ENCODE results near the gene MIPOL1. TPM values are rescaled to one million over a fixed set of nuclear protein-coding genes. Genes with fewer than 3 reads are reported as not detected.

The MIPOL1 gene
- total and polyA plus RNA-seq, 2 of the 4 experiments (the other 2 are of a cell fraction) = 2.7 to 5.9 TPM

DNA sequence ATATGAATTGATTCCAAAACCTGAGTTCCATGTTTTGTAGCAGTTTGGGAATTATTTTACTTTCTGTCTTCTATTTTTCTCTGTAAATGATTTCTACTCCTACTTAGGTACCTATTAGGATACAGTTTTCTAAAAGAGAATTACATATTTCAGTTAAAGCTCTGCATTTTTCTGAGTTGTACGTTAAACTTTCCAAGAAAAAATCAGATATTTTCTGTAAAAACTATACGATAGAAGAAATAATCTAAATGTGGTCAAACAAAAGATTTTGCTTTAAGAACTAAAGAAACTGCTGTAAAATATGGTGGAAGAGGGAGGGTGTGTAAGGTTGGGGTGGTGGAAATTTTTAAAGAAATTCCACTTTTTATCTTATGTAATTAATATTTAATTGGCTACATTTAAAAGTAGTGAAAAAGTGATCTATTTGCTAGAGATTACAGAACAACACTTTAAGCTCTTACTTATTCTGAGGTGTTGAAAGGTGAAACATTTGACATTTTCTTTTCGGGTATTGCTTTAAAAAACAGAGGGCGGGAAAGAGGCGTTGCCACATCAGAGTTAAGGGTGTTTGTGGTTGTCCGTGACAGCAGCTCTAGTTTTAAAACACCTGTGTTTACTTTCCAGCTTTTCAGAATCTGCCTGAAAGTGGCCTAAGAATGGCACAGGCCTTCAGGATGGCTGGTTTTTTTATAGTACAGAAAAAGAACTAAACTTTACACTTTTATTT is 187.3 kb downstream of the MIPOL1 start:
- no peak overlapping the region for H3K23ac ChIP-seq (ENCODE audit: low read depth, low read length)
- no peaks in the 10 kb centered on the region for H3K9me3 ChIP-seq (ENCODE audit: control insufficient read depth, insufficient read depth, low read length)
- H3K4me1 ChIP-seq (ENCODE audit: control insufficient read depth, insufficient read depth, low read length) = no peaks in the 10 kb centered on the region
- H3K14ac ChIP-seq (replicated peaks; ENCODE audit: low read depth, low read length) = no peak overlapping the region
- TF ChIP-seq USF2 (IDR thresholded peaks at IDR 0.05; ENCODE audit: low read depth, low read length) = no peak
- no peak for TF ChIP-seq FOS (IDR thresholded peaks at IDR 0.05; ENCODE audit: low read depth, low read length)
- TF ChIP-seq, protein P1, sequence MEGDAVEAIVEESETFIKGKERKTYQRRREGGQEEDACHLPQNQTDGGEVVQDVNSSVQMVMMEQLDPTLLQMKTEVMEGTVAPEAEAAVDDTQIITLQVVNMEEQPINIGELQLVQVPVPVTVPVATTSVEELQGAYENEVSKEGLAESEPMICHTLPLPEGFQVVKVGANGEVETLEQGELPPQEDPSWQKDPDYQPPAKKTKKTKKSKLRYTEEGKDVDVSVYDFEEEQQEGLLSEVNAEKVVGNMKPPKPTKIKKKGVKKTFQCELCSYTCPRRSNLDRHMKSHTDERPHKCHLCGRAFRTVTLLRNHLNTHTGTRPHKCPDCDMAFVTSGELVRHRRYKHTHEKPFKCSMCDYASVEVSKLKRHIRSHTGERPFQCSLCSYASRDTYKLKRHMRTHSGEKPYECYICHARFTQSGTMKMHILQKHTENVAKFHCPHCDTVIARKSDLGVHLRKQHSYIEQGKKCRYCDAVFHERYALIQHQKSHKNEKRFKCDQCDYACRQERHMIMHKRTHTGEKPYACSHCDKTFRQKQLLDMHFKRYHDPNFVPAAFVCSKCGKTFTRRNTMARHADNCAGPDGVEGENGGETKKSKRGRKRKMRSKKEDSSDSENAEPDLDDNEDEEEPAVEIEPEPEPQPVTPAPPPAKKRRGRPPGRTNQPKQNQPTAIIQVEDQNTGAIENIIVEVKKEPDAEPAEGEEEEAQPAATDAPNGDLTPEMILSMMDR (conservative IDR thresholded peaks at IDR 0.05; ENCODE audit: low read depth, low read length) = no peak
- TF ChIP-seq RFX5 (IDR thresholded peaks at IDR 0.05; ENCODE audit: low read depth, low read length) = no peak
- TF ChIP-seq MAZ (IDR thresholded peaks at IDR 0.05; ENCODE audit: borderline replicate concordance, low read depth, low read length) = no peak
- TF ChIP-seq SMC3 (IDR thresholded peaks at IDR 0.05; ENCODE audit: low read depth, low read length) = no peak
- H2BK15ac ChIP-seq (ENCODE audit: low read depth, low read length) = no peak overlapping the region
- H2BK20ac ChIP-seq (ENCODE audit: low read depth, low read length) = no peak overlapping the region
- H2AK9ac ChIP-seq (replicated peaks; ENCODE audit: low read depth, low read length, poor library complexity) = no peak overlapping the region
- no peak overlapping the region for H2AFZ ChIP-seq (replicated peaks; ENCODE audit: low read length, poor library complexity)
- in situ Hi-C loops (cut with MboI; ENCODE audit: low sequenced_read_pairs) = no loop called here
- H3K4ac ChIP-seq (ENCODE audit: low read depth, low read length) = no peak overlapping the region
- no peak for DNase-seq
- intact Hi-C loops (cut with micrococcal nuclease) = no loop called here
- H3K4me2 ChIP-seq (ENCODE audit: low read depth, low read length) = no peak overlapping the region
- no peak overlapping the region for H3K18ac ChIP-seq (ENCODE audit: low read depth, low read length)
- no CpG with 5 or more reads among the region's 6 CpGs for WGBS, 2 experiments (ENCODE audit: extremely low coverage in 2 of 2, insufficient read length in 1 of 2)
- no peaks in the 10 kb centered on the region for H3K36me3 ChIP-seq (ENCODE audit: control insufficient read depth, insufficient read depth, low read length)
- H3K79me1 ChIP-seq (ENCODE audit: low read depth in 1 of 2, low read length in 2 of 2) = no peaks in the 10 kb centered on the region
- H2BK5ac ChIP-seq (ENCODE audit: low read depth, low read length, poor library complexity, severe bottlenecking) = no peak overlapping the region
- no peak overlapping the region for H4K91ac ChIP-seq (ENCODE audit: insufficient read depth, low read depth, low read length)
- no peak overlapping the region for H3K4me3 ChIP-seq (ENCODE audit: insufficient read depth, low read depth, low read length)
- no peak overlapping the region for H2AK5ac ChIP-seq (ENCODE audit: low read depth, low read length)
- H3K9ac ChIP-seq (ENCODE audit: low read depth, low read length) = no peak overlapping the region
- POLR2A ChIA-PET (ENCODE audit: unreplicated experiment) = no interaction called here
- H3K27ac ChIP-seq (ENCODE audit: insufficient read depth, low read length) = no peak overlapping the region
- H4K8ac ChIP-seq (ENCODE audit: low read depth in 2 of 2, low read length in 2 of 2) = no peak overlapping the region
- no peak for ATAC-seq (ENCODE audit: low read depth)
- no peaks in the 10 kb centered on the region for H3K27me3 ChIP-seq (ENCODE audit: control insufficient read depth, insufficient read depth, low read length)
- no peak overlapping the region for H4K5ac ChIP-seq (ENCODE audit: low read depth, low read length)
- BruUV-seq (replicated peaks) = no TSS peak
- no peaks in the 10 kb centered on the region for H3K9me1 ChIP-seq (ENCODE audit: insufficient read depth, low read length)
- no peak overlapping the region for H2BK120ac ChIP-seq (ENCODE audit: low read depth, low read length)
- dilution Hi-C loops (cut with HindIII; ENCODE audit: low sequenced_read_pairs, unreplicated experiment) = no loop called here
- CTCF ChIA-PET = no interaction called here
- no peak overlapping the region for H3K56ac ChIP-seq (ENCODE audit: extremely low read depth, insufficient read depth, low read length)
- H4K20me1 ChIP-seq (ENCODE audit: insufficient read depth, low read length) = no peaks in the 10 kb centered on the region
